AG09319 (cell line): ENCODE data around the gene NOS3.

Source experiments
- DNase-seq: peaks from one replicate; pipeline ENCODE4 v3.0.0-alpha.2; 2010; ENCODE audit warnings: low read depth; ENCODE audit errors: extremely low read depth
- CTCF ChIP-seq: IDR thresholded peaks from 2 replicates; pipeline ENCODE4 v1.5.1; 2011; ENCODE audit warnings: low read depth, mild to moderate bottlenecking, inconsistent platforms, low read length, moderate library complexity

NOS3 gene

GRCh38 chr7:150949564-150949963, 41.3 kb upstream of the NOS3 start:
- DNase-seq: no peak
- TF ChIP-seq CTCF: no peak

GRCh38 chr7:150949971-150950491, 40.8 kb upstream of the NOS3 start:
- DNase-seq: no peak
- no peak for TF ChIP-seq CTCF

GRCh38 chr7:150950496-150951180, 40.2 kb upstream of the NOS3 start:
- DNase-seq: no peak
- TF ChIP-seq CTCF: no peak

- TF ChIP-seq CTCF: no peak
- DNase-seq: no peak
Measured at GRCh38 chr7:150951181-150951520, 39.7 kb upstream of the NOS3 start.

GRCh38 chr7:150951521-150951920, 39.3 kb upstream of the NOS3 start:
- TF ChIP-seq CTCF: no peak
- DNase-seq: no peak

GRCh38 chr7:150952331-150953050, 38.3 kb upstream of the NOS3 start:
- DNase-seq: no peak

More at GRCh38 chr7:150952331-150953050, 38.3 kb upstream of the NOS3 start:
- no peak for TF ChIP-seq CTCF
